ENCODE data around the gene KRTAP10-9.

Gene KRTAP10-9

GRCh38 chr21:44664691-44665090 lies 37.8 kb downstream of the KRTAP10-9 start:
- DNase-seq (ENCODE audit: low read depth in 2 of 2) = no peak

- DNase-seq (ENCODE audit: low read depth in 2 of 2) = no peak
Measured at GRCh38 chr21:44666401-44667320, 39.8 kb downstream of the KRTAP10-9 start, which contains the start of gene KRTAP12-2. KRTAP12-2 (minus strand) TSS chr21:44666927; CDS start chr21:44666886, 41 bp downstream.

- no peak for DNase-seq (ENCODE audit: low read depth in 2 of 2)
Measured at GRCh38 chr21:44667612-44668011, 40.7 kb downstream of the KRTAP10-9 start.

- DNase-seq (ENCODE audit: low read depth in 2 of 2) = no peak
Measured at GRCh38 chr21:44670642-44671432, 43.9 kb downstream of the KRTAP10-9 start.

GRCh38 chr21:44671911-44672310 lies 45.0 kb downstream of the KRTAP10-9 start:
- DNase-seq (ENCODE audit: low read depth in 2 of 2) = no peak

- no peak for DNase-seq (ENCODE audit: low read depth in 2 of 2)
Measured at GRCh38 chr21:44677881-44678280, 51.0 kb downstream of the KRTAP10-9 start.
